VCaP (cell line): Measurements from ENCODE around the gene GTF2H4.
"Not testable (repeated sequence)": the region's sequence is repeated elsewhere in the genome, so short reads cannot be mapped to it uniquely, and the experiment has no call there.

Experiments
- H3K27ac ChIP-seq: fragments of 450-650 bp; 2 replicates; pipeline ENCODE4 v1.5.1; 2017
- CTCF ChIP-seq: fragments of 450-650 bp; conservative IDR thresholded peaks from 2 replicates; pipeline ENCODE4 v1.5.1; 2017; ENCODE audit warnings: mild to moderate bottlenecking, moderate library complexity

The GTF2H4 gene

GRCh38 chr6:30873137-30873640 is 34.8 kb upstream of the GTF2H4 start:
- TF ChIP-seq CTCF = no peak

GRCh38 chr6:30873795-30874194 is 34.2 kb upstream of the GTF2H4 start:
- H3K27ac ChIP-seq = not testable (repeated sequence)

More at GRCh38 chr6:30873137-30873640, 34.8 kb upstream of the GTF2H4 start:
- no peak overlapping the region for H3K27ac ChIP-seq

- no peak overlapping the region for H3K27ac ChIP-seq
- TF ChIP-seq CTCF = no peak
These were observed 32.6 kb upstream of the GTF2H4 start for GRCh38 chr6:30875244-30876038.

GRCh38 chr6:30876039-30876730 is 31.8 kb upstream of the GTF2H4 start:
- no peak for TF ChIP-seq CTCF
- H3K27ac ChIP-seq = no peak overlapping the region

GRCh38 chr6:30877419-30878262 is 30.4 kb upstream of the GTF2H4 start:
- peak overlapping the region; percentile 56 for H3K27ac ChIP-seq
- peak; percentile 95 for TF ChIP-seq CTCF

GRCh38 chr6:30879684-30880427 is 28.2 kb upstream of the GTF2H4 start:
- TF ChIP-seq CTCF = no peak

GRCh38 chr6:30880698-30881252 is 27.2 kb upstream of the GTF2H4 start:
- peak overlapping the region; percentile 95 for H3K27ac ChIP-seq
- TF ChIP-seq CTCF = no peak

More at GRCh38 chr6:30879684-30880427, 28.2 kb upstream of the GTF2H4 start:
- H3K27ac ChIP-seq = no peak overlapping the region
